NCI-H446 (cell line): ENCODE data around the gene KIF2C.
"Not testable (repeated sequence)": the region's sequence is repeated elsewhere in the genome, so short reads cannot be mapped to it uniquely, and the experiment has no call there.

Experiments used
- DNase-seq, 2 experiments: peaks; one replicate each; lab custom pipeline; 2025; lab: John Stamatoyannopoulos, UW

The KIF2C gene

GRCh38 chr1:44719318-44719717 is 20.3 kb upstream of the KIF2C start:
- DNase-seq: no peak

DNA sequence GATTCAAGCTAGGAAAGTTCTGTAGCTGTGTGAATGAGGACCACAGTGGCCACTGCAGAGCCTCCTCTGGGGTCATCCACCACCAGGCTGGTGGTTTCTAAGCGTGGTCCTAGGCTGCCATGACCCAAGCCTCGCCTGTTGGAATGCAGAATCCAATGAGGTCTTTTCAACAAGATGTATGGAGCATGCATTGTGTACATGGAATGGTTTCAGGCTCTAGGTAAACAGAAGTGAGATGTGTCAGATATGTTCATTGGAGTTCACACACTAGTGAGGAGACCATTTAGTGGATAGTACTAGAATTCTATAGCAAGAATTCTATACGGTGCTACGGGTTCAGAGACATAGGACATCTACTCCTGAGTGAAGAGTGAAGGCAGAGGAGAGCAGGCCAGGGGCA is 19.4 kb upstream of the KIF2C start:
- DNase-seq: no peak

- DNase-seq: peak; percentile 14 to 71
These were observed 17.9 kb upstream of the KIF2C start for GRCh38 chr1:44721485-44722361.

- no peak for DNase-seq
These were observed 16.6 kb upstream of the KIF2C start for GRCh38 chr1:44723064-44723463.

DNA sequence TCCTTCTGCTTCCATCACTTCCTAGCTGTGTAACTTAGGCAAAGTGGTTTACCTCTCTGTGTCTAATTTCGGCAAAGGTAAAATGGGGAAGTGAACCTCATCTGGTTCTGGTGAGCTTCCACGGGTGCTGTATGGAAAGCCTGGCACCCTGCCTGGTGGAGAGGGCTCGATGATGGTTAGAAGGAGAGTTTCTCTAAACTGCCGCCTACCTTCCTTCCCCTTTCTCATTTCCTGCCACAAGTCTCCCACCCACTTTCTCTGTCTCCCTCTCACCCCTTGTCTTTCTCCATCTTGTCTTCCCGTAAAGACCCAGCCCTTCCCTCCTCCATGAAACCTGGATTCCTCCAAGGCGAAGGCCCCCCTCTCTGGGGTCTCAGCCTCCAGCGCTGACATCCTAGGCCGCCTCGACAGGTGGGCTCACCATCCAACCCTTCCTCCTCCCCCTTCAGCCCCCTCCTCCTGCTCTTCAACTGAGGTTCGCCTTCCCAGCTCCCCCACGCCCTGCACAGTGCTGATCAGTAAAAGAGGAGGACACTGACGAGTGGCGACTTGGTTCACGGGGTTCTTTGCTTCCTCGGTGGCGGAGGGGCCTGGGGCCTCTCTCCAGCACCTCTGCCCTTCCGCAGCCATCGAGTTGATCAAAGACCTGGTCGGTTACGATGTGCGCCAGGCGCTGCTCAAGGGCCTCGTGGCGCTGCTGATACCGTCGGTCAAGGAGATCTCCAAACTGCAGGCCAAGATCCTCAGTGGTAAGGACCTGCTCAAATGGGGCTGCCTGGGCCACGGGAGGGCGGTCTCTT is 15.9 kb upstream of the KIF2C start:
- no peak for DNase-seq

- no peak for DNase-seq
These were observed 15.2 kb upstream of the KIF2C start for GRCh38 chr1:44724296-44724954.

- DNase-seq: no peak
These were observed 14.5 kb upstream of the KIF2C start for GRCh38 chr1:44724955-44725698.

GRCh38 chr1:44730741-44731512 is 8.7 kb upstream of the KIF2C start, which contains the start of gene RNU5D-1:
Gene RNU5D-1, minus strand, starts transcription at chr1:44731170.
- peak; percentile 97 to 98 for DNase-seq

GRCh38 chr1:44733365-44733764 is 6.3 kb upstream of the KIF2C start:
- peak in 1 of 2 experiments; percentile 72 for DNase-seq

- DNase-seq: no peak
These were observed 5.9 kb upstream of the KIF2C start for GRCh38 chr1:44733784-44734183.

DNA sequence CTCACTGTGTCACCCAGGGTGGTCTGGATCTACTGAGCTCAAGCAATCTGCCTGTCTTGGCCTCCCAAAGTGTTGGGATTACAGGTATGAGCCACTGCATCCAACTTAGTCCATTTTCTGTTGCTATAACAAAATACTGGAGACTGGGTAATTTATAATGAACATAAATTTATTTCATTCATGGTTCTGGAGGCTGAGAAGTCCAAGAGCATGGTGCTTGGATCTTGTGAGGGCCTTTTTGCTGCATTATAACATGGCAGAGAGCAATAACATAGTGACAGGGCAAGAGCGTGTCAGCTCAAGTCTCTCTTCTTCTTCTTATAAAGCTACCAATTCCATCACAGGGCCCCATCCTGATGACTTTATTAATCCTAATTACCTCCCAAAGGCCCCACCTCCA is 3.6 kb upstream of the KIF2C start:
- no peak for DNase-seq

GRCh38 chr1:44738953-44739306 is 707 bp upstream of the KIF2C start:
- not testable (repeated sequence) for DNase-seq

- DNase-seq: no peak
These were observed 561 bp downstream of the KIF2C start for GRCh38 chr1:44740179-44740617.

GRCh38 chr1:44743211-44743610 is 3.6 kb downstream of the KIF2C start:
- no peak for DNase-seq

DNA sequence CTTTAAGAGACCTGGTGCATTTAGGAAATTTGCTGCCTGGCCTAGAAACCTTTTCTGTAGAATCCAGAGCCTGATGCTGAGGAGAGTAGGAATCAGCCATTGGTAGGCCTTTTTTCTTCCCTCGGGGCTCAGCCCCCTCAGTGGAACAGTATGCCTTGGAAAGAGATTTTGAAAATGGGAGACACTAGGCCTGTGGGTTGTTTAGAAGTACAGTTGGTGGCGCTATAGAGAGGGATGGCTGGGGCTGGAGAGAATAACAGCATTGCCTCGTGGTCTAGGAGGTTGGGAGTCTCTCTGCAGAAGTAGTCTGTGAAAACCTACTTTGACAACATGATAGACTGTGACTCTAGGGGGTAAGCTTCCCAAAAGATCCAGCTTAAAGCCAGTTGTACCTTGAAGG is 8.2 kb downstream of the KIF2C start:
- no peak for DNase-seq

DNA sequence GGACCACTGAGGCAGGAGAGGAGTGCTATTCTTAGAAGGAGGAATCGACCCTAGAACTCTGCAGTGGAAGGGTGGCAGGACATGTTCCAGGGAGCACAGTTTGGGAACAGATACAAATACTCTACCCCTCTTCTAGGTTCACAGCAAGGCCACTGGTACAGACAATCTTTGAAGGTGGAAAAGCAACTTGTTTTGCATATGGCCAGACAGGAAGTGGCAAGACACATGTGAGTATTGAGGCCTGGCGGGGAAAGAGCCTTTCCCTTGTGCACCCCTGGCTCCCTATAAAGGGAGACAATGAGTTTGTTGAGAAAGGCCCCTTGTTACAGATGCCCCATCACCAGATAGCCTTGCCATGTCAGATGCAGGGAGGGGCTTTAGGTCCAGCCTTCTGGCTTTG is 17.8 kb downstream of the KIF2C start:
- no peak for DNase-seq

DNA sequence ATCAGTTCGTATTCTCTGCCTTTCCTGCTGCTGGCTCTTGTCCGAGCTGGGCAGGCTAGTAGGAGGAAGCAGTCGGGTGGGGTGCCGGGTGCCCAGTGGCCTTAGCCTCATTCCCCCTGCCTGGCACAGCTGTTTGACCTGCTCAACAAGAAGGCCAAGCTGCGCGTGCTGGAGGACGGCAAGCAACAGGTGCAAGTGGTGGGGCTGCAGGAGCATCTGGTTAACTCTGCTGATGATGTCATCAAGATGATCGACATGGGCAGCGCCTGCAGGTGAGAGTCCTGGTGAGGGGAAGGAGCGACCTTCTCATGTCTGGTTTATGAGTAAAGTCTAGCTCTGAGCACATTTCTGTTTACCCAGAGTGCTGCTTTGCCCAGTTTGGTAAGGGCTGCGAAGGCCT is 19.4 kb downstream of the KIF2C start:
- DNase-seq: no peak

GRCh38 chr1:44760876-44761275 is 21.2 kb downstream of the KIF2C start:
- DNase-seq: no peak

DNA sequence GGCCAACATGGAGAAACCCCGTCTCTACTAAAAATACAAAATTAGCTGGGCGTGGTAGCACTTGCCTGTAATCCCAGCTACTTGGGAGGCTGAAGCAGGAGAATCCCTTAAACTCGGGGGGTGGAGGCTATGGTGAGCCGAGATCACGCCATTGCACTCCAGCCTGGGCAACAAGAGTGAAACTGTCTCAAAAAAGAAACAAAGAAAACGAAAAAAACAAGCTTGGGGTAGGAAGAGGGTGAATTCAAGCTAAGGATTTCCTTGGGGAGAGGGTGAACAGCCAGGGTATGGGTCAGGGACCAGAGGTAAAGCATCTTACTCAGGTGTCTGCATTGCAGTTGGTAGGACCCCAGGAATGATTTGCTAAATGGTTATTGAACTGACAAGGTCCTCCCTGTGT is 26.8 kb downstream of the KIF2C start:
- DNase-seq: not testable (repeated sequence)

DNA sequence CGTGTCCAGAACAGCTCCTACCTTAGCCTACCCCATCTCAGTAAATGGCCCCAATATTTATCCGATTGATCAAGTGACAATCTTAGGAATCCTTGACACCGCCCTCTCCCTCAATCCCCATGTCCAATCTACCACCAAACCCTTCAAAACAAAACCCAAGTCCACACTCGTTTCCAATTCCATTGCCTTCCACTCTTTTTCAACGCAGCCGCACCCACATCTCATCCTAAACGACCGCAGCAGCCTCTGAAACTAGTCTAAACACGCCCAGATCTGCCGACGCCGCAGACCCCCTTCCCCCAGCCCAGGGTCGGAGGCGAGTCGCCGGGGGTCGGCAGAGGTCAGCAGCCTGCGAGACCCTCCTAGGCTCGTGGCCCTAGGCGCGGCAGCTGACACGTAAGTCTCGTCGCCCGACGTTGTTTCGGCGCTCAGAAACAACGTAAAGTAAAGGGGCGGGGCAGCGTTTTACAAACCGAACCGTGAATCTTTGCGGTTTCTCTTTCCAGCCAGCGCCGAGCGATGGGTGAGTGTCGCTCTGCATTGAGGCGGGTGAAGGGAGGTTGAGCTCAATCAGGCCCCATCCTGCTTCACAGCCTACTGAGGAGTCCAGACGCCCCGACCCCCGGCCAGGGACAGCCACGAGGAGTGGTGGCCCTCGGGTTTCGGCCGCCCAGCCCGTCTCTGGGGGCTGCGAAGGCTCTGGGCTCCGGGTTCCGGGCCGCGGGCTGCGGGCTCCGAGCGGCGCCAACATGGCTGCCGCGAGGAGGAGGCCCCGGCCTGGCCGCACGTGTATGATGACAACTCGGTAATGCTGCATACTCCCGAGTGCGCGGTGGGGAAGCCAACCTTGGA is 35.7 kb downstream of the KIF2C start, which contains the start of gene RPS8:
RPS8 (plus strand) TSS at position 463 of the 852 bp plus-strand sequence; CDS start at position 520, 57 bp downstream.
- peak; percentile 94 to 96 for DNase-seq
